Measurements from ENCODE around the gene SFXN3. TPM values are rescaled to one million over a fixed set of nuclear protein-coding genes. Genes with fewer than 3 reads are reported as not detected.
A peak's percentile ranks its signal among the peaks of the same experiment; 100 is the strongest.

Gene SFXN3
- total and polyA plus RNA-seq, 2 experiments from 2014 or later, result 58.8 to 79.8 TPM

GRCh38 chr10:101042667-101043362 is 11.8 kb downstream of the SFXN3 start:
- peak; percentile 97 for DNase-seq
- Histone ChIP-seq H3K9me3 (ENCODE audit: low read depth) (no peaks in the 10 kb centered on the region), H3K79me2 (ENCODE audit: insufficient read depth) (no peaks in the 10 kb centered on the region), H4K20me1 (ENCODE audit: insufficient read depth) (no peaks in the 10 kb centered on the region), H2AFZ (peak overlapping the region; percentile 99), H3K4me1 (ENCODE audit: insufficient read depth) (peaks cover 13% of the 10 kb centered on the region), H3K9me2 (ENCODE audit: insufficient read depth) (no peaks in the 10 kb centered on the region), H3K4me2 (ENCODE audit: unreplicated experiment) (peak overlapping the region; percentile 100), H3K36me3 (ENCODE audit: low read depth) (peaks cover 6% of the 10 kb centered on the region), H3K27ac (peak overlapping the region; percentile 95), H3K4me3 (peak overlapping the region; percentile 87), H3K27me3 (replicated peaks; ENCODE audit: insufficient read depth) (no peaks in the 10 kb centered on the region; the same call in none of the 2 replicates), H3K9ac (peak overlapping the region; percentile 93), H3F3A (ENCODE audit: insufficient read depth) (peaks cover 40% of the 10 kb centered on the region)
- TF ChIP-seq EZH2 (IDR thresholded peaks at IDR 0.05; ENCODE audit: insufficient read depth, poor library complexity, severe bottlenecking) (no peak), EZH2phosphoT487 (IDR thresholded peaks at IDR 0.05; ENCODE audit: insufficient read depth, low read depth) (no peak)
- in situ Hi-C loops (cut with MboI), result no loop called here
- 0 to 1% methylated on average over 37 to 40 of the region's 40 CpGs for WGBS, 2 experiments (ENCODE audit: low coverage in 1 of 2, low lambda C conversion rate in 2 of 2, missing lambda C conversion rate in 2 of 2)

- H3K4me3 ChIP-seq, result peak overlapping the region; percentile 87
- H3K36me3 ChIP-seq (ENCODE audit: low read depth), result peaks cover under 1% of the 10 kb centered on the region; the same call in 1 of the 2 replicates
- peaks cover 5% of the 10 kb centered on the region for H3K27me3 ChIP-seq (replicated peaks; ENCODE audit: insufficient read depth)
- peak overlapping the region; percentile 100 for H3K4me2 ChIP-seq (ENCODE audit: unreplicated experiment)
- 2 to 10% methylated on average over 2 of the region's 2 CpGs for WGBS, 2 experiments (ENCODE audit: low coverage in 1 of 2, low lambda C conversion rate in 2 of 2, missing lambda C conversion rate in 2 of 2)
- H3K27ac ChIP-seq, result peak overlapping the region; percentile 95
- H2AFZ ChIP-seq, result peak overlapping the region; percentile 99
- H4K20me1 ChIP-seq (ENCODE audit: insufficient read depth), result no peaks in the 10 kb centered on the region
- H3F3A ChIP-seq (ENCODE audit: insufficient read depth), result peaks cover 35% of the 10 kb centered on the region
- peak overlapping the region; percentile 93 for H3K9ac ChIP-seq
- no peaks in the 10 kb centered on the region for H3K9me3 ChIP-seq (ENCODE audit: low read depth)
- H3K79me2 ChIP-seq (ENCODE audit: insufficient read depth), result no peaks in the 10 kb centered on the region
- DNase-seq, result peak; percentile 46
- peaks cover 13% of the 10 kb centered on the region for H3K4me1 ChIP-seq (ENCODE audit: insufficient read depth)
- TF ChIP-seq EZH2phosphoT487 (IDR thresholded peaks at IDR 0.05; ENCODE audit: insufficient read depth, low read depth), result no peak
- in situ Hi-C loops (cut with MboI), result no loop called here
- H3K9me2 ChIP-seq (ENCODE audit: insufficient read depth), result no peaks in the 10 kb centered on the region
Measured at GRCh38 chr10:101043363-101043707, 12.3 kb downstream of the SFXN3 start.

GRCh38 chr10:101044117-101044516 is 13.1 kb downstream of the SFXN3 start:
- Histone ChIP-seq H3K9me3 (ENCODE audit: low read depth) (no peaks in the 10 kb centered on the region), H3F3A (ENCODE audit: insufficient read depth) (peaks cover 31% of the 10 kb centered on the region), H3K36me3 (ENCODE audit: low read depth) (no peaks in the 10 kb centered on the region), H3K27me3 (replicated peaks; ENCODE audit: insufficient read depth) (peaks cover 13% of the 10 kb centered on the region), H3K4me2 (ENCODE audit: unreplicated experiment) (no peak overlapping the region), H3K9me2 (ENCODE audit: insufficient read depth) (no peaks in the 10 kb centered on the region), H3K79me2 (ENCODE audit: insufficient read depth) (no peaks in the 10 kb centered on the region), H3K27ac (peak overlapping the region; percentile 95; the same call in 1 of the 2 replicates), H3K4me1 (ENCODE audit: insufficient read depth) (peaks cover 13% of the 10 kb centered on the region), H3K9ac (no peak overlapping the region), H3K4me3 (no peak overlapping the region), H4K20me1 (ENCODE audit: insufficient read depth) (no peaks in the 10 kb centered on the region), H2AFZ (peak overlapping the region; percentile 99)
- in situ Hi-C loops (cut with MboI), result no loop called here
- no peak for DNase-seq
- 80 to 83% methylated on average over 2 of the region's 2 CpGs for whole genome bisulfite sequencing, 2 experiments (ENCODE audit: low coverage in 1 of 2, low lambda C conversion rate in 2 of 2, missing lambda C conversion rate in 2 of 2)
- TF ChIP-seq EZH2phosphoT487 (IDR thresholded peaks at IDR 0.05; ENCODE audit: insufficient read depth, low read depth), result no peak
- no peak for TF ChIP-seq EZH2 (IDR thresholded peaks at IDR 0.05; ENCODE audit: insufficient read depth, poor library complexity, severe bottlenecking)

GRCh38 chr10:101046332-101047238 is 15.6 kb downstream of the SFXN3 start:
- Histone ChIP-seq H3K4me2 (ENCODE audit: unreplicated experiment) (no peak overlapping the region), H3K9ac (no peak overlapping the region), H3K4me3 (no peak overlapping the region), H3K27ac (no peak overlapping the region), H3K9me3 (ENCODE audit: low read depth) (no peaks in the 10 kb centered on the region), H3K9me2 (ENCODE audit: insufficient read depth) (no peaks in the 10 kb centered on the region), H2AFZ (no peak overlapping the region), H4K20me1 (ENCODE audit: insufficient read depth) (no peaks in the 10 kb centered on the region), H3K36me3 (ENCODE audit: low read depth) (no peaks in the 10 kb centered on the region), H3K4me1 (ENCODE audit: insufficient read depth) (peaks cover 16% of the 10 kb centered on the region), H3K27me3 (replicated peaks; ENCODE audit: insufficient read depth) (peaks cover 22% of the 10 kb centered on the region), H3F3A (ENCODE audit: insufficient read depth) (peaks cover 24% of the 10 kb centered on the region), H3K79me2 (ENCODE audit: insufficient read depth) (no peaks in the 10 kb centered on the region)
- no peak for TF ChIP-seq EZH2phosphoT487 (IDR thresholded peaks at IDR 0.05; ENCODE audit: insufficient read depth, low read depth)
- TF ChIP-seq EZH2 (IDR thresholded peaks at IDR 0.05; ENCODE audit: insufficient read depth, poor library complexity, severe bottlenecking), result no peak
- 51 to 55% methylated on average over 24 to 25 of the region's 25 CpGs for WGBS, 2 experiments (ENCODE audit: low coverage in 1 of 2, low lambda C conversion rate in 2 of 2, missing lambda C conversion rate in 2 of 2)
- DNase-seq, result peak; percentile 27
- in situ Hi-C loops (cut with MboI), result no loop called here

Data from GM23248 (cell line).